ENCODE data around the gene GMDS. TPM values are rescaled to one million over a fixed set of nuclear protein-coding genes. Genes with fewer than 3 reads are reported as not detected.

GMDS gene
- total RNA-seq, 1 donor from 2014 or later, result 34.0 TPM

DNA sequence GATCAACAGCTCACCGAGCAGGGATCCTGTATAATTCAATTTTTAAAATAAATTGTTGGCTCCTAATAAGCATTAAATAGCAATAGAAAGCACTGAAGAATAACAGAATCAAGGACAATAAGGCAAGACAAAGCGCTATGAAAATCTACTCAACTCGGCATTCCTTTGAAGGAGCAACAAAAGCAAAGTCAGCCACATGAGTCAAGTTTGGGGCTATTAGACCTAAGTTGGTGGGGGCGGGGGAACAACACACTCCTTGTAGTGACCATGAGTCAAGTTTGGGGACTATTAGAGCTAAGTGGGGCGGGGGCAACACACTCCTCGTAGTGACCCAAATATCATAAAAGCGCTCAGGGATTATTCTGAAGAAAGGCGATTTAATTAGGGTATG is 515.7 kb downstream of the GMDS start:
- Mint-ChIP-seq H3K27ac (ENCODE audit: unreplicated experiment) (no peak overlapping the region), H3K36me3 (ENCODE audit: low read depth) (peaks cover 8% of the 10 kb centered on the region), H3K4me1 (ENCODE audit: low read depth) (peaks cover 2% of the 10 kb centered on the region), H3K27me3 (ENCODE audit: low read depth) (no peaks in the 10 kb centered on the region), H3K9me3 (ENCODE audit: low read depth) (peaks cover 7% of the 10 kb centered on the region), H3K4me3 (ENCODE audit: unreplicated experiment) (no peak overlapping the region)
- TF ChIP-seq, protein P1, sequence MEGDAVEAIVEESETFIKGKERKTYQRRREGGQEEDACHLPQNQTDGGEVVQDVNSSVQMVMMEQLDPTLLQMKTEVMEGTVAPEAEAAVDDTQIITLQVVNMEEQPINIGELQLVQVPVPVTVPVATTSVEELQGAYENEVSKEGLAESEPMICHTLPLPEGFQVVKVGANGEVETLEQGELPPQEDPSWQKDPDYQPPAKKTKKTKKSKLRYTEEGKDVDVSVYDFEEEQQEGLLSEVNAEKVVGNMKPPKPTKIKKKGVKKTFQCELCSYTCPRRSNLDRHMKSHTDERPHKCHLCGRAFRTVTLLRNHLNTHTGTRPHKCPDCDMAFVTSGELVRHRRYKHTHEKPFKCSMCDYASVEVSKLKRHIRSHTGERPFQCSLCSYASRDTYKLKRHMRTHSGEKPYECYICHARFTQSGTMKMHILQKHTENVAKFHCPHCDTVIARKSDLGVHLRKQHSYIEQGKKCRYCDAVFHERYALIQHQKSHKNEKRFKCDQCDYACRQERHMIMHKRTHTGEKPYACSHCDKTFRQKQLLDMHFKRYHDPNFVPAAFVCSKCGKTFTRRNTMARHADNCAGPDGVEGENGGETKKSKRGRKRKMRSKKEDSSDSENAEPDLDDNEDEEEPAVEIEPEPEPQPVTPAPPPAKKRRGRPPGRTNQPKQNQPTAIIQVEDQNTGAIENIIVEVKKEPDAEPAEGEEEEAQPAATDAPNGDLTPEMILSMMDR (IDR thresholded peaks at IDR 0.05), result no peak
- no peak for DNase-seq (ENCODE audit: low spot score)

DNA sequence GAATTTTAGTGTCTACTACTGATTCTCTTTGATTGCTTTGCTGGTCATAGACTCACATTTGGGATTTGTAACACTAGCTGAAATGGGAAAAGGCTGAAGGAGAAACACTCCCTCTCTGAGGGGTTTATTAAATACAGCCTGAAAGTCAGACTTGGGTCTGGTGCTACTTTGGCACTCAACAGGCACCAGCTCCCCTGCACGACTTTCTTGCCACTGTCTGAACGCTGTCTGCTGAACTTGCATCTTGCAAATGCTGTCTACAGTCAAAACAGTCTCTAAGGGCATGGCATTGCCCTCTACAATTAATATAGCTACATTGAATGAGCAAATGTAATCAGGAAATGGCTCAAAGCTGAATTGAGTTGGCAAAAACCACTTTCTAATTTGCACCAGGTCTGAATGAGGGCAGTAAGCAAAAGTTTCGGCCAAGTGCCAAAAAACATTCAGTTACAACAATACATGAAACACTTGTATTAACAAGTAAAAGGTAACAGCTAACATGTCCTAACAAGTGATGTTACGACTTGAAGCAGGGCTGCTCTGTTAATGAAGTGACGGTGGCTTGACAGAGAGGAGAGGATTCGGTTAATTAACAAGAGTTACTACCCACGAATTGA is 516.2 kb downstream of the GMDS start:
- TF ChIP-seq, protein P1 (IDR thresholded peaks at IDR 0.05), result no peak
- H3K4me1 Mint-ChIP-seq (ENCODE audit: low read depth), result peaks cover 5% of the 10 kb centered on the region
- H3K9me3 Mint-ChIP-seq (ENCODE audit: low read depth), result peaks cover 7% of the 10 kb centered on the region
- H3K4me3 Mint-ChIP-seq (ENCODE audit: unreplicated experiment), result no peak overlapping the region
- no peak overlapping the region for H3K27ac Mint-ChIP-seq (ENCODE audit: unreplicated experiment)
- no peak for DNase-seq (ENCODE audit: low spot score)
- H3K36me3 Mint-ChIP-seq (ENCODE audit: low read depth), result peaks cover 8% of the 10 kb centered on the region
- no peaks in the 10 kb centered on the region for H3K27me3 Mint-ChIP-seq (ENCODE audit: low read depth)

- H3K27me3 Mint-ChIP-seq (ENCODE audit: low read depth), result no peaks in the 10 kb centered on the region
- peaks cover 7% of the 10 kb centered on the region for H3K9me3 Mint-ChIP-seq (ENCODE audit: low read depth)
- peaks cover 6% of the 10 kb centered on the region for H3K36me3 Mint-ChIP-seq (ENCODE audit: low read depth)
- TF ChIP-seq, protein P1 (IDR thresholded peaks at IDR 0.05), result no peak
- H3K27ac Mint-ChIP-seq (ENCODE audit: unreplicated experiment), result no peak overlapping the region
- H3K4me1 Mint-ChIP-seq (ENCODE audit: low read depth), result peaks cover 8% of the 10 kb centered on the region
- no peak overlapping the region for H3K4me3 Mint-ChIP-seq (ENCODE audit: unreplicated experiment)
- DNase-seq (ENCODE audit: low spot score), result no peak
These were observed 519.0 kb downstream of the GMDS start for GRCh38 chr6:1726341-1726768.

- no peak for DNase-seq (ENCODE audit: low spot score)
- Mint-ChIP-seq H3K27ac (ENCODE audit: unreplicated experiment) (no peak overlapping the region), H3K4me3 (ENCODE audit: unreplicated experiment) (no peak overlapping the region), H3K27me3 (ENCODE audit: low read depth) (no peaks in the 10 kb centered on the region), H3K36me3 (ENCODE audit: low read depth) (no peaks in the 10 kb centered on the region), H3K4me1 (ENCODE audit: low read depth) (peaks cover 21% of the 10 kb centered on the region), H3K9me3 (ENCODE audit: low read depth) (no peaks in the 10 kb centered on the region)
- TF ChIP-seq, protein P1 (IDR thresholded peaks at IDR 0.05), result no peak
These were observed 520.8 kb downstream of the GMDS start for GRCh38 chr6:1724616-1725015.

- DNase-seq (ENCODE audit: low spot score), result no peak
- Mint-ChIP-seq H3K4me1 (ENCODE audit: low read depth) (peaks cover 21% of the 10 kb centered on the region), H3K4me3 (ENCODE audit: unreplicated experiment) (no peak overlapping the region), H3K9me3 (ENCODE audit: low read depth) (no peaks in the 10 kb centered on the region), H3K27ac (ENCODE audit: unreplicated experiment) (no peak overlapping the region), H3K36me3 (ENCODE audit: low read depth) (no peaks in the 10 kb centered on the region), H3K27me3 (ENCODE audit: low read depth) (no peaks in the 10 kb centered on the region)
- TF ChIP-seq, protein P1 (IDR thresholded peaks at IDR 0.05), result no peak
These were observed 521.3 kb downstream of the GMDS start for GRCh38 chr6:1724124-1724523.
